ENCODE data around the gene PLXDC1.

Gene PLXDC1

DNA sequence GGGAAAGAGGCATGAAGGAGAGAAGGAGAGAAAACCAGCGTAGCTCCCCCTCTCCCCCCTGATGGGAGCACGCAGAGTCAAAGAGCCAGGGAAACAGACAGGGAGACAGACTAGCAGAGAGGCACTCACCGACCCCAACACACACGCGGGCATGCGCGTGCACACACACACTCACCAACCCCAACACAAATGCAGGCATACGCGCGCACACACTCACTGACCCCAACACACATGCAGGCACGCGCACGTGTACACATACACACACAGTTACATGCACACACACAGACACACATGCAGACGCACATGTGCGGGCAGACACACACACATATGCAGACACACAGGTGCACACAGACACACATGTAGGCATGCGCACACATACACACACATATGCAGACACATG lies 41.5 kb upstream of the PLXDC1 start:
- H3K4me1 Mint-ChIP-seq = peaks cover 17 to 23% of the 10 kb centered on the region in 2 donors
- H3K27me3 Mint-ChIP-seq = no peaks in the 10 kb centered on the region
- DNase-seq (no peak), ATAC-seq (replicated peaks) (no peak)
- H3K9me3 Mint-ChIP-seq = no peaks in the 10 kb centered on the region
- no peak overlapping the region for H3K4me3 Mint-ChIP-seq
- H3K36me3 Mint-ChIP-seq = peaks cover 21 to 23% of the 10 kb centered on the region in 2 donors
- no peak overlapping the region for H3K27ac Mint-ChIP-seq

GRCh38 chr17:39191750-39192510 lies 40.5 kb upstream of the PLXDC1 start:
- Mint-ChIP-seq H3K27me3 (no peaks in the 10 kb centered on the region), H3K27ac (no peak overlapping the region), H3K4me1 (peaks cover 15 to 17% of the 10 kb centered on the region in 2 donors), H3K9me3 (no peaks in the 10 kb centered on the region), H3K4me3 (no peak overlapping the region), H3K36me3 (peaks cover 29 to 31% of the 10 kb centered on the region in 2 donors)
- DNase-seq (no peak), ATAC-seq (replicated peaks) (no peak)

DNA sequence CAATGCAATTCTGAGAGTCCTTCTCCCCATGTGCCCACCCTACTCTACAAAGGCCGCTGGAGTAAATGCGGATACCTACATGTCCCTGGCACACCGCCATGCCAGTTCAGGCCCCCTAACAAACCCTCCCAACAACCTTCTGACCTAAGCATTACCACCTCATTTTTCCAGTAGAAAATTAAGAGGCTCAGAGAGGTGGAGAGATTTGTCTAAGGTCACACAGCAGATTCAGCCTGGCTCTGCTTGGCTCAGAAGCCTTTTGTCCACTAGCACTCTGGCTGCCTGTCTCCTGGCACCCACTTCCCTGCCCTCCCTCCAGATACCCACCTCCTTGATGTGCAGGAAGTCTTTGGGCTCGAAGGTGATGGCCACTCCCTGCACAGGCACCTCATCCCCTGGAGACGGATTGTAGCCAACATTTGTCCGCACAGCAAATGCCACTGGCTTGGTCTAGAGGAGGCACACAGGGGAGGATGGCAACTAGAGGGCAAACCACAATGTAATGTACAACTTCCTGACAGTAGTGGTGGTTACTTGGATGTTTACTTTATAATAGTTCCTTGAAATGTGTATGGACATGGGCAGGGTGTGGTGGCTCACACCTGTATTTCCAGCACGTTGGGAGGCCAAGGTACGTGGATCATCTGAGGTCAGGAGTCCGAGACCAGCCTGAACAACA lies 35.9 kb upstream of the PLXDC1 start:
- DNase-seq = no peak
- no peak for ATAC-seq (replicated peaks)
- Mint-ChIP-seq H3K27me3 (no peaks in the 10 kb centered on the region), H3K9me3 (no peaks in the 10 kb centered on the region), H3K4me1 (no peaks in the 10 kb centered on the region), H3K4me3 (no peak overlapping the region), H3K27ac (no peak overlapping the region), H3K36me3 (peaks cover 40 to 43% of the 10 kb centered on the region in 2 donors)

GRCh38 chr17:39186481-39187002 lies 35.1 kb upstream of the PLXDC1 start:
- Mint-ChIP-seq H3K4me1 (no peaks in the 10 kb centered on the region), H3K4me3 (no peak overlapping the region), H3K27me3 (no peaks in the 10 kb centered on the region), H3K27ac (no peak overlapping the region), H3K36me3 (peaks cover 36 to 42% of the 10 kb centered on the region in 2 donors), H3K9me3 (no peaks in the 10 kb centered on the region)
- ATAC-seq (replicated peaks) (no peak), DNase-seq (no peak)

GRCh38 chr17:39183720-39184119 lies 32.3 kb upstream of the PLXDC1 start:
- Mint-ChIP-seq H3K27ac (no peak overlapping the region), H3K36me3 (peaks cover 35 to 44% of the 10 kb centered on the region in 2 donors), H3K4me3 (no peak overlapping the region), H3K4me1 (no peaks in the 10 kb centered on the region), H3K27me3 (no peaks in the 10 kb centered on the region), H3K9me3 (no peaks in the 10 kb centered on the region)
- ATAC-seq (replicated peaks) (no peak), DNase-seq (no peak)

DNA sequence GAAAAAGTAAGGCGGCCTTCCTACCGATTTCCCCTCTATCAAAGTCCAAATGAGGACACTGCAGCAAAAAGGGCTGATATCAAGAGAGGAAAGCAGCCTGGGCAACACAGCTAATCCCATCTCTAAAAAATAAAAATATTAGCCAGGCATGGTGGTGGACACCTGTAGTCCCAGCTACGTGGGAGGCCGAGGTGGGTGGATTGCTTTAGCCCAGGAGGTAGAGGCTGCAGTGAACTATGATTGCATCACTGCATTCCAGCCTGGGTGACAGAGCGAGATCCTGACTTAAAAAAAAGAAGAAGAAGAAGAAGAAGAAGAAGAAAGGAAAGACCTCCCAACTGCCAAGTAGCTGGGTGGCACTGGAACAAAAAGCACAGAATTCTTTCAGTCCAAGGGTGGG lies 31.6 kb upstream of the PLXDC1 start:
- no peaks in the 10 kb centered on the region for H3K27me3 Mint-ChIP-seq
- H3K4me1 Mint-ChIP-seq = no peaks in the 10 kb centered on the region
- H3K36me3 Mint-ChIP-seq = peaks cover 36 to 47% of the 10 kb centered on the region in 2 donors
- DNase-seq (no peak), ATAC-seq (replicated peaks) (no peak)
- H3K9me3 Mint-ChIP-seq = no peaks in the 10 kb centered on the region
- H3K4me3 Mint-ChIP-seq = no peak overlapping the region
- H3K27ac Mint-ChIP-seq = no peak overlapping the region

DNA sequence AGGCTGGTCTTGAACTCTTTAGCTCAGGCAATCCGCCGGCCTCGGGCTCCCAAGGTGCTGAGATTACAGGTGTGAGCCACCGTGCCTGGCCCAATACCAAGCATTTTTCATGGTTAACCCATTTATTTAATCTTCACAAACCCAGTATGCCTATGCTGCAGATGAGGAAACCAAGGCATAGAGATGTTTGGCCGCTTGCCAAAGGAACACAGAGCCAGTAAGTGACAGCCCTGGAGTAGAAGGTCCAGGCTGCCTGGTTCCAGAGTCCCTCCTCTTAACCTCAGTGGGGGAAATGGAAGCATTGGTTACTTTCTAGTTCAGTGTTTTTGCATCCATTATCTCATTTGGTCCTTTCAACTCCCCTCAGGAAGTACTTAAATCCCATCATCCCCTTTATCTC lies 29.9 kb upstream of the PLXDC1 start:
- no peaks in the 10 kb centered on the region for H3K9me3 Mint-ChIP-seq

DNA sequence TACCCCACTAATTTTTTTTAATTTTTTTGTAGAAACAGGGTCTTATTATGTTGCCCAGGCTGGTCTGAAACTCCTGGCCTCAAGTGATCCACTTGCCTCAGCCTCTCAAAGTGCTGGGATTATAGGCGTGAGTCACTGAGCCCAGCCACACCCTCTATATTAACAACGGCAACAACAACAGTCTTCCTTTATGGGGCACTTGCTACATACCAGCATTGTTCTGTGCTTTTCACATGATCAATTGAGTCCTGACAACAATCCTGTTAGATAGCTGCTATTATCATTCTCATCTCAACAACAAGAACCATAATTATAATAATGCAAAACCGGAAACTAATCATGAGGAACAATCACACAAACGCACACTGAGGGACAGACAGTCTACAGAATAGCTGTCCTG lies 27.1 kb upstream of the PLXDC1 start:
- DNase-seq (no peak), ATAC-seq (replicated peaks) (no peak)
- Mint-ChIP-seq H3K9me3 (no peaks in the 10 kb centered on the region), H3K27ac (no peak overlapping the region), H3K4me1 (peaks cover 12 to 18% of the 10 kb centered on the region in 2 donors), H3K27me3 (peaks cover 8 to 9% of the 10 kb centered on the region in 2 donors), H3K4me3 (no peak overlapping the region), H3K36me3 (peaks cover 38 to 46% of the 10 kb centered on the region in 2 donors)

More for the DNA sequence above, 29.9 kb upstream of the PLXDC1 start:
- ATAC-seq (replicated peaks) (no peak), DNase-seq (no peak)
- H3K4me1 Mint-ChIP-seq = no peaks in the 10 kb centered on the region
- no peak overlapping the region for H3K4me3 Mint-ChIP-seq
- no peaks in the 10 kb centered on the region for H3K27me3 Mint-ChIP-seq
- peaks cover 42 to 55% of the 10 kb centered on the region in 2 donors for H3K36me3 Mint-ChIP-seq
- no peak overlapping the region for H3K27ac Mint-ChIP-seq

DNA sequence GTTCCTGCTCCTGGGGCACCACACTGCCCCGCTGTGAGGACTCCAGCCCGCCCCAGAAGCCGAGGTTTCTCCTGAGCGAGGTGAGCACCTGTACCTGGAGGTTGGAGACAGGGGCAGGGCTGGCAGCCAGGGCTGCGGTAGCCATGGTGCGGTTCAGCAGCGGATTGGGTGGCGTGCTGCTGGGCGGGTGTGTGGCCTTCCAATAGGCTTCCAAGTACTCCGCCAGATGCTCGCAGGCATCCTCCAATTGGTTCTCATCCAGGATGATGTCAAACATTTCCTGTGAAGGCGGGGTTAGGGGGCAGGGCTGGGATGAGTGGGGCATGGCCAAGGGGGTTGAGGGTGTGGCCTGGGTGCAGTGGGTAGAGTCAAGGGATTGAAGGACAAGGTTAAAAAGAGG lies 25.8 kb upstream of the PLXDC1 start:
- DNase-seq = no peak
- Mint-ChIP-seq H3K27me3 (peaks cover 21% of the 10 kb centered on the region in 2 donors), H3K4me1 (peaks cover 13 to 18% of the 10 kb centered on the region in 2 donors), H3K9me3 (no peaks in the 10 kb centered on the region), H3K4me3 (no peak overlapping the region), H3K27ac (no peak overlapping the region), H3K36me3 (peaks cover 29 to 36% of the 10 kb centered on the region in 2 donors)
- no peak for ATAC-seq (replicated peaks)

- Mint-ChIP-seq H3K9me3 (no peaks in the 10 kb centered on the region), H3K4me3 (no peak overlapping the region)
- peak in 1 of 2 donors; percentile 11 for ATAC-seq (replicated peaks)
Measured at GRCh38 chr17:39175695-39176093, 24.3 kb upstream of the PLXDC1 start.

GRCh38 chr17:39174920-39175694 lies 23.7 kb upstream of the PLXDC1 start:
- Mint-ChIP-seq H3K4me1 (peaks cover 13 to 18% of the 10 kb centered on the region in 2 donors), H3K36me3 (peaks cover 29 to 36% of the 10 kb centered on the region in 2 donors), H3K27me3 (peaks cover 27 to 34% of the 10 kb centered on the region in 2 donors), H3K9me3 (no peaks in the 10 kb centered on the region), H3K27ac (peak overlapping the region; percentile 51), H3K4me3 (peak overlapping the region in 1 of 2 donors; percentile 36)
- ATAC-seq (replicated peaks) (peak; percentile 81 to 85), DNase-seq (peak; percentile 34)

More at GRCh38 chr17:39175695-39176093, 24.3 kb upstream of the PLXDC1 start:
- peaks cover 13 to 18% of the 10 kb centered on the region in 2 donors for H3K4me1 Mint-ChIP-seq
- H3K27ac Mint-ChIP-seq = no peak overlapping the region
- peaks cover 27 to 28% of the 10 kb centered on the region in 2 donors for H3K27me3 Mint-ChIP-seq
- DNase-seq = no peak
- H3K36me3 Mint-ChIP-seq = peaks cover 29 to 36% of the 10 kb centered on the region in 2 donors

GRCh38 chr17:39173526-39174274 lies 22.3 kb upstream of the PLXDC1 start:
- ATAC-seq (replicated peaks) = no peak
- no peak for DNase-seq
- Mint-ChIP-seq H3K9me3 (peaks cover 0 to 3% of the 10 kb centered on the region in 2 donors), H3K4me1 (peaks cover 13 to 18% of the 10 kb centered on the region in 2 donors), H3K27ac (peak overlapping the region; percentile 43), H3K4me3 (no peak overlapping the region), H3K36me3 (peaks cover 27 to 34% of the 10 kb centered on the region in 2 donors), H3K27me3 (peaks cover 27 to 46% of the 10 kb centered on the region in 2 donors)

- H3K4me3 Mint-ChIP-seq = no peak overlapping the region
- H3K27ac Mint-ChIP-seq = no peak overlapping the region
- ATAC-seq (replicated peaks) (no peak), DNase-seq (no peak)
- peaks cover 13 to 18% of the 10 kb centered on the region in 2 donors for H3K4me1 Mint-ChIP-seq
- H3K27me3 Mint-ChIP-seq = peaks cover 27 to 50% of the 10 kb centered on the region in 2 donors
- H3K9me3 Mint-ChIP-seq = peaks cover 0 to 4% of the 10 kb centered on the region in 2 donors
- H3K36me3 Mint-ChIP-seq = peaks cover 27 to 31% of the 10 kb centered on the region in 2 donors
Measured at GRCh38 chr17:39173080-39173479, 21.6 kb upstream of the PLXDC1 start.
